ENCODE data around the gene TNFAIP2. TPM values are rescaled to one million over a fixed set of nuclear protein-coding genes. Genes with fewer than 3 reads are reported as not detected.
"Not testable (repeated sequence)": the region's sequence is repeated elsewhere in the genome, so short reads cannot be mapped to it uniquely, and the experiment has no call there.

The TNFAIP2 gene
- total RNA-seq, 2 donors from 2014 or later: 0.80 to 2.1 TPM

DNA sequence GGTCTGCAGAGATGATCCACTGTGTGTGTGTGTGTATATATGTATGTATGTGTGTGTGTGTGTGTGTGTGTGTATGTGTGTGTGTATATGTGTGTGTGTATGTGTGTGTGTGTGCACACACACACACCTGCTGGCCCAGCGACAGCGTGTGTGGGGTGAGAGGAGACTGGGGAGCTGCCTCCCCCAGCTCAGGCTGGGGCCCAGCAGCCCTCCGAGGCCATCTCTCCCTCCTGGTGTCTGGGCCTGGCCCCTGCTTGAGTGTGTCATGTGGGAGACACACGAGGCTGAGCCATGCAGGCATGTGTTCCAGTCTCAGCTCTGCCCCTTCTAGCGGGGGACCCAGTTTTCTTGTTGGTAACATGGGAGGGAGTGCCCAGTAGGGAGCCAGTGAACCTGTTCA, 10.0 kb upstream of the TNFAIP2 start:
- DNase-seq (ENCODE audit: low spot score in 2 of 2): no peak
- ATAC-seq: no peak
- no peaks in the 10 kb centered on the region for H3K9me3 Mint-ChIP-seq
- H3K27ac Mint-ChIP-seq: no peak overlapping the region
- no peaks in the 10 kb centered on the region for H3K36me3 Mint-ChIP-seq

DNA sequence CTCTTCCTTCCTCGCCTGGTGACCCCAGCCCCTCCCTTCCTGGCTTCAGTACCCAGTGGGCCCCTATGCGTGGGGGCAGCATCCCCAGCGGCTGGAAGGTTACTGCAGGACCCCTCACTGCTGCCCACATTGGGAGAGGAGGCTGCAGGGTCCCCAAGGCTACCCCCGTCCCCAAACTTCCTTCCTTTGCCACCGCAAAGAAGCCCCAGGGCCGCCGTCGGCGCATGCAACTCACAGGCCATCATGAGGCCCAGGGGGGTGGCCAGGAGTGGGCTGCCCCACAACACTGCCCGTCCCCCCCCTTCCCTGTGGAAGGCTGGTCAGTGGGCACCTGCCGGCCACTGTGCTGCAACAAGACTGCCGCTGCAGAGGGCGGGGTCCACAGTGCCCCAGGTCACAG, 9.5 kb upstream of the TNFAIP2 start:
- no peak overlapping the region for H3K27ac Mint-ChIP-seq
- no peaks in the 10 kb centered on the region for H3K36me3 Mint-ChIP-seq
- no peak for DNase-seq (ENCODE audit: low spot score in 2 of 2)
- ATAC-seq: no peak
- H3K9me3 Mint-ChIP-seq: no peaks in the 10 kb centered on the region

DNA sequence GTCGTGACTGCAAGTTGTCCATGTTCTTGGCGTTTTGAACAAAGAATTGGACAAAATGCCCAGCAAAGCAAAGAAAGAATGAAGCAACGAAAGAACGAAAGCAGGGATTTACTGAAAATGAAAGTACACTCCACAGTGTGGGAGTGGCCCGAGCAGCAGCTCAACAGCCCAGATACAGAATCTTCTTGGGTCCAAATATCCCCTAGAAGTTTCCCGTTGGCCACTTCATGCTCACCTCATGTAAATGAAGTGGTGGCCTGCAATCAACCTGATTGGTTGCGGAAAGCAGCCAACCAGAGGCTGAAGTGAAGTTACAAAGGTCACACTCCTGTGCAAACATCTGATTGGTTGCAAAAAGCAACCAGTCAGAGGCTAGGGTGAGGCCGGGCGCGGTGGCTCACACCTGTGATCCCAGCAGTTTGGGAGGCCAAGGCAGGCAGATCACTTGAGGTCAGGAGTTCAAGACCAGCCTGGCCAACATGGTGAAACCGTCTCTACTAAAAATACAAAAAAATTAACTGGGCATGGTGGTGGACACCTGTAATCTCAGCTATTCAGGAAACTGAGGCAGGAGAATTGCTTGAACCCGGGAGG, 8.1 kb upstream of the TNFAIP2 start:
- not testable (repeated sequence) for DNase-seq (ENCODE audit: low spot score in 2 of 2); H3K9me3 Mint-ChIP-seq; H3K27ac Mint-ChIP-seq; H3K36me3 Mint-ChIP-seq
- peak in 1 of 2 donors; percentile 45 for ATAC-seq

DNA sequence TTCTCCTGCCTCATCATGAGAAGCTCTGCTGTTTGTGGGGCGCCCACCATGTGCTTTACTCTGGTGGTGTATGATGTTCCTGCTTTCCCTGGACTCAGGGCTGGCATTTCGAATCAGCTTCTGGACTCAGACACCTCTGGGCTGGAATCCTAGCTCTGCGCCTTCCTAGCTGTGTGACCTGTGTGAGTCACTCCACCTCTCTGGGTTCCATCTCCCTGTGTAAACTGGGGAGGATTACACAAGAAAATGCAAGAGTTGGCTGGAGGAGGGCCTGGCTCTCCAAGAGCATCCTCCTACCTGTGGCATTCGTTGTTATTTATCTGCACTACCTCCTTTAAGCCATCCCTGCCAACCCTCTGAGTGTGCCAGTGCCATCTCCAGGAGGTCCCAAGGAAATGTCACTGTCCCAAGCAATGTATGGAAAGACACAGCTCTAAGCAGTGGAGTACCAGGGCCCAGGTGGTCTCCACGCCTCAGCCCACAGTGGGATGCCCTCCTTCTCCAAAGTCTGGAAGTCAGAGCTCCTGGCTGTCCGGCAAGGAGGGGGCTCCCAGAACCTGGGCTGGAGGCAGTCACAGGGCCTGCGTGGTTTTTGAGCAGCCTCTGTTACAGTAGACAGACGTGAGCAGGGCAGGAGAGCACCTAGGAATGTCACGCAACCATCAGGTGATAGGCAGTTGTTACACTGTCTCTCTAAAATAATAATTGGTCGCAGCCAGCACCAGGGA, 7.3 kb upstream of the TNFAIP2 start:
- Mint-ChIP-seq H3K27ac (no peak overlapping the region), H3K36me3 (no peaks in the 10 kb centered on the region), H3K9me3 (no peaks in the 10 kb centered on the region)
- no peak for ATAC-seq
- no peak for DNase-seq (ENCODE audit: low spot score in 2 of 2)

DNA sequence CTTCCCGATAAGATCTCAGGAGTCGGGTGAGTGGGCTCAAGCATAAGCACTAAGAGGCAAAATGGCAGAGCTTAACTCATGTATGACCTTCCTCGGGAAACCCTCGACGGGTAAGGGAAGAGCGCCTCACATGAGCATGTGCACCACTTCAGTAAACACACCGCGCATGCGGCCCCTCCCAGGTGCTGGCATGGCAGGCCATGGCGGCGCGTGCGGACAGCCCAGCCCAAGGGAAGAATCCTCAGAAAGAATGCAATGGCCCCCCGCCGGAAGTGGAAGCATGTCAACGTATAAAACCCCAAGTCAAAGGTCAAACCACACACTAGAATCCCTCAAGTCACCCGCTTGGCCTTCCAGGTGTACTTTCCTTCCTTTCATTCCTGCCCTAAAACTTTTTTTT, 6.6 kb upstream of the TNFAIP2 start:
- DNase-seq (ENCODE audit: low spot score in 2 of 2) (no peak), ATAC-seq (no peak)
- Mint-ChIP-seq H3K9me3 (no peaks in the 10 kb centered on the region), H3K36me3 (no peaks in the 10 kb centered on the region), H3K27ac (no peak overlapping the region)

DNA sequence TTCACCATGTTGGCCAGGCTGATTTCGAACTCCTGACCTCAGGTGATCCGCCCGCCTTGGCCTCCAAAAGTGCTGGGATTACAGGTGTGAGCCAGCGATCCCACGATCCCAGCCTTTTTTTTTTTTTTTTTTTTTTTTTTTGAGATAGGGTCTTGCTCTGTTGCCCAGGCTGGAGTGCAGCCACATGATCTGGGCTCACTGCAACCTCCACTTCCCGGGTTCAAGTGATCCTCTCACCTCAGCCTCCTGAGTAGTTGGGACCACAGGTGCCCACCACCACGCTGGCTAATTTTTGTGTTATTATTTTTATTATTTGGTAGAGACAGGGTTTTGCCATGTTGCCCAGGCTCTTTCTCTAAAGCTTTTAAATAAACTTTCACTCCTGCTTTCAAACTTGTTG, 5.8 kb upstream of the TNFAIP2 start:
- H3K27ac Mint-ChIP-seq; DNase-seq (ENCODE audit: low spot score in 2 of 2); ATAC-seq; H3K9me3 Mint-ChIP-seq; H3K36me3 Mint-ChIP-seq: not testable (repeated sequence)

DNA sequence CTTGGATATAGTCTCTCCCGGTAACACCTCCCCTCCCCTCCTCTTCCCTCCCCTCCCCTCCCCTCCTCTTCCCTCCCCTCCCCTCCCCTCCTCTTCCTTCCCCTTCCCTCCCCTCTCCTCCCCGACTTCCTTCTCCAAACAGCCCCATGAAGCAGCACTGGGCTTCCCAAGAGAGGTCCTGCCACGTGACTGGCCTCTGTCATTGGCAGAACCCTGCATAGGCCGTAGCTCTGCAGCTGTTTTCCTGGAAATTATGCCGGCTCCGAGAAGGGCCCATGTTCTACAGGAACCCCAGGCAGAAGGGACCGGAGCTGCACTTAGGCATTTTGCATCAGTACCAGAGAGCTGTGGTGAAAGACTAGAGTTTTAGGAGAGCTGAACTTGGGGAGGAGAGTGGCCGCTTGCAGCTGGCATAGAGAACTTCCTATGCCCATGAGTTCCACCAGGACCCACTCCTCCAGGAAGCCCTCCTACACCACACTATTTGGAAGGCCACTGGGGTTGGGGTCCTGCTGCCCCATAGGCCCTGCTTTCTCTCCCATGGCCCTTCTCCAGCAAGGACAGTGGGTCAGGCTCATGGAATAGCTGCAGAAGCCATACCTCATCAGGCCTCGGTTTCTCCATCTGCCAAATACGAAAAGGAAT, 5.1 kb upstream of the TNFAIP2 start:
- H3K9me3 Mint-ChIP-seq: no peaks in the 10 kb centered on the region
- DNase-seq (ENCODE audit: low spot score in 2 of 2): no peak
- no peaks in the 10 kb centered on the region for H3K36me3 Mint-ChIP-seq
- no peak for ATAC-seq
- no peak overlapping the region for H3K27ac Mint-ChIP-seq

DNA sequence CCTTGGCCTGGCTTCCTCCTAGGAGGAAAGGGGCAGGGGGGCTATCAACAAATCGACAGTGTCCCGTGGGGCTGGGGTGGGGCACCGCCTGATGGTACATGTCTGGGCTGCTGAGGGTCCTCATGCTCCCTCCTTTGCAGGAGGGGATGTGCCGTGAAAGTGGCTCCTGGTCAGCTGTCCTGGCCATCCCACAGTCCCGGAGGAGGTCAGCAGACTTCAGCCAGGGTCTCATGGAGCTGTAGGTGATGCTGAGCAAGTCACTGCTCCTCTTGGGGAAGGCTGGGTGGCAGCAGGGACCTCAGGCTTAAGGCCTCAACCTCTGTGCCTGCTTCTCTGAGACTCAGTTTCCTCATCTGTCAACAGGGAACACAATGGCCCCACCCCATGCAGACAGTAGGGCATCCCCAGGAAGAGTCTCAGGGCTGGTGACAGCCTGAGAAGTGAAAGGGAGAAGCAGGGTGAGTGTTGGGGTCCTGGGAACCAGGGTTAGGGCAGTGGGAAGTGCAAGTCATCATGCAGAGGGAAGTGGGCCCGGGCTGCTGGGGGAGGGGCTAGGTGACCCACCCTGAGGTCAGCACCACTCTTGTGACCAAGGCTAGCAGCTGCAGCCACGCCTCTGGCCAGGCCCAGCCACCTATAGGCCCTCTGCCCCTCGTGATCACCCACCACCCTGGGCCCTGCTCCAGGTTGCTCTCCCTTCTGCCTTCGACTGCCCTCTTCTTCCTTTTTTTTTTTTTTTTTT, 4.4 kb upstream of the TNFAIP2 start:
- H3K27ac Mint-ChIP-seq: no peak overlapping the region
- no peak for DNase-seq (ENCODE audit: low spot score in 2 of 2)
- no peak for ATAC-seq
- no peaks in the 10 kb centered on the region for H3K9me3 Mint-ChIP-seq
- no peaks in the 10 kb centered on the region for H3K36me3 Mint-ChIP-seq

DNA sequence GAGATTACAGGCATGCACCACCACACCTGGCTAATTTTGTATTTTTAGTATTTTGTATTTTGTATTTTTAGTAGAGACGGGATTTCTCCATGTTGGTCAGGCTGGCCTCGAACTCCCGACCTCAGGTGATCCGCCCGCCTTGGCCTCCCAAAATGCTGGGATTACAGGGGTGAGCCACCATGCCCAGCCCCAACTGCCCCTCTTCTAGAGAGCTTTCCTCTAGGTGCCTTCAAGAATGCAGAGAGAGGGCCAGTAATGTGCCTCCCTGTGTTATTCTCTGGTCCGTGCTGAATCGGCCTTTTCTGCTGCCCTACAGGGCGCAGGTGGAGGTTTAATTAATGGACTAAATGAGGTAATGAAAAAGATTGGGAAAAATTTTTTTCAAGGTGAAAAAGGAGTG, 3.7 kb upstream of the TNFAIP2 start:
- ATAC-seq: not testable (repeated sequence)

DNA sequence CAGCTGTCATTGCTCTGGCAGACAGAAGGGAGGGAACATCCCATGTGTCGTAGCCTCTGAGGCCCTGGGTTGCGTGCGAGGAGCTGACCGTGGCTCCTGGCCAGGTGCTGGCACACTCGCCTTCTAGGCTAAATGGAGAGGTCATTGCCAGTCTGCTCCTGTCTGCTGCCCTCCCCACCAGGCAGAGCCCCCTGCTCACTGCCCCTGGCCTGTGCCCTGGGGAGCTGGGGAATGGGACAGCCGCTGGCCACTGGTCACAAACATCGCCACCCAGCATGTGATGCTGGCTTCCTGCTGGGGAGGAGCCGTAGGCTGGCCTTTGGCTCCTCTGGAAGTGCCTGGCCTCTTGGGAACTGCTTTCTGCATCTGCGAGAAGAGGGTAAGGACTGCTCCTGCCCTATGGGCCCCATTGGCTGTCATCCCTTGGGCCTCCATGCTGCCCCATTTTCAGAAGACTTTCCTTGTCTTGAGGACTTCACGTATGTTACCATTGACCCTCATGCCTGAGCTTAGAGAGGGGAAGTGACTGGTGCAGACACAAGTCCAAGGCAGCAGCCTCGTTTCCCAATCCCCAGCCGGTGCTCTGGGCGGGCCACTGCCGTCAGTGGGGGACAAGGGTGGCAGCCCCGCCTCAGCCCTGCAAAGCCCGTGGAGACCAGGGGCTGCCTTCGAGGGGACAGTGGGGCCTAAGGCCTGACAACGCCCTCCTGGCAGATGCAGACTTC, 2.0 kb upstream of the TNFAIP2 start:
- no peak for ATAC-seq
- no peak overlapping the region for H3K27ac Mint-ChIP-seq
- no peaks in the 10 kb centered on the region for H3K36me3 Mint-ChIP-seq
- no peaks in the 10 kb centered on the region for H3K9me3 Mint-ChIP-seq
- DNase-seq (ENCODE audit: low spot score in 2 of 2): no peak

More for the DNA sequence above, 3.7 kb upstream of the TNFAIP2 start:
- not testable (repeated sequence) for H3K36me3 Mint-ChIP-seq; H3K27ac Mint-ChIP-seq; DNase-seq (ENCODE audit: low spot score in 2 of 2); H3K9me3 Mint-ChIP-seq

DNA sequence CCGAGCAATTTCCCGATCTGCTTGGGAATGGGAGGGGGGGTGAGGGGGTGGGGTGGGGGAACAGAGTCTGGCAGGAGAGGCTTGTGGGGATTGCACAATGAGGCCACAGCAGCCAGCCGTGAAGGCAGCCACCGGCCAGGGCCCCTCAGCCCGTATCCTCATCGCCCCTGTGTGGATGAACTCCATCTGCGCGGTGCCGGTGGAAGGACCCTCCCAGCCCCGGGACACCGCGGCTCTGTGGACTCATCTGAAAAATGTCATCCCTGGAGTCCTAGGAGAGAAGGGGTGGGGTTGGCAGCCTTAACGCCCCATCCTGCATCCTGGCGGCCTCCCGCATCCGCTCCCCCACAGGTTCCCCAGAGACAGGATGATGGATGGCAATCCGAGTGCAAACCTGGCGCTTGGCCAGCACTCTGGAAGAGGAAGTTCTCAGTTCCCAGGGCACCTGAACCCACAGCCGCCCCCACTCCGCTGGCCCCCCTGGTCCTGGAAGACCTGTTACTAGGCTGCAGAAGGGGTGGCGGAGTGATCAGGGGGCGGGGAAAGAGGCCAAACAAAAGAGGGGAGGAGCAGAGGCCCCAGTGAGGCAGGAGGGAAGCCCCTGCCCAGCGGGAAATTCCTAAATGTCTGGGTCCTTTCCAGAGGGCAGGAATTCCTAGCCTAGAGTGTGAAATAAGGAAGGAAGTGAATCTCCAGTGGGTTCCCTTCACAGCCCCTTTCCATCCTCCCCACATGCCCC, 1.2 kb upstream of the TNFAIP2 start:
- Mint-ChIP-seq H3K27ac (no peak overlapping the region), H3K36me3 (no peaks in the 10 kb centered on the region), H3K9me3 (no peaks in the 10 kb centered on the region)
- ATAC-seq (no peak), DNase-seq (ENCODE audit: low spot score in 2 of 2) (no peak)

DNA sequence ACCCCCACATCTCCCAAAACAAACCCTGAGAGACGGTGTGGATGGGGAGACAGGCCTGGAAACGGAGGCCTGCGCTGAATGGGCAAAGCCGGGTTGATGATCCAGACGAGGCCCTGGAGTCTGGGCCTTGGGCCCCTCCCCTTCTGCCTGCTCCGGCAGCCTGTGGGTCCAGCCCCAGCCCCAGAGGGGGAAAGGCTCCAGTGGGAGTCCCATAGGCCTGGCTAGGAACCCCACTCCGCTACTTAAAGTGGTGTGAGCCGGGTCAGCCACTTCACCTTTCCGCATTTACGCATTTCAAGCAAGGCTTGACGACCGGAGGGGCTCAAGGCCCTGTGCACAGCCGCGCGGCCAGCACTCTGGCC, 695 bp upstream of the TNFAIP2 start:
- no peaks in the 10 kb centered on the region for H3K9me3 Mint-ChIP-seq
- H3K27ac Mint-ChIP-seq: no peak overlapping the region
- no peaks in the 10 kb centered on the region for H3K36me3 Mint-ChIP-seq
- ATAC-seq (peak in 1 of 2 donors; percentile 12), DNase-seq (ENCODE audit: low spot score in 2 of 2) (no peak)

DNA sequence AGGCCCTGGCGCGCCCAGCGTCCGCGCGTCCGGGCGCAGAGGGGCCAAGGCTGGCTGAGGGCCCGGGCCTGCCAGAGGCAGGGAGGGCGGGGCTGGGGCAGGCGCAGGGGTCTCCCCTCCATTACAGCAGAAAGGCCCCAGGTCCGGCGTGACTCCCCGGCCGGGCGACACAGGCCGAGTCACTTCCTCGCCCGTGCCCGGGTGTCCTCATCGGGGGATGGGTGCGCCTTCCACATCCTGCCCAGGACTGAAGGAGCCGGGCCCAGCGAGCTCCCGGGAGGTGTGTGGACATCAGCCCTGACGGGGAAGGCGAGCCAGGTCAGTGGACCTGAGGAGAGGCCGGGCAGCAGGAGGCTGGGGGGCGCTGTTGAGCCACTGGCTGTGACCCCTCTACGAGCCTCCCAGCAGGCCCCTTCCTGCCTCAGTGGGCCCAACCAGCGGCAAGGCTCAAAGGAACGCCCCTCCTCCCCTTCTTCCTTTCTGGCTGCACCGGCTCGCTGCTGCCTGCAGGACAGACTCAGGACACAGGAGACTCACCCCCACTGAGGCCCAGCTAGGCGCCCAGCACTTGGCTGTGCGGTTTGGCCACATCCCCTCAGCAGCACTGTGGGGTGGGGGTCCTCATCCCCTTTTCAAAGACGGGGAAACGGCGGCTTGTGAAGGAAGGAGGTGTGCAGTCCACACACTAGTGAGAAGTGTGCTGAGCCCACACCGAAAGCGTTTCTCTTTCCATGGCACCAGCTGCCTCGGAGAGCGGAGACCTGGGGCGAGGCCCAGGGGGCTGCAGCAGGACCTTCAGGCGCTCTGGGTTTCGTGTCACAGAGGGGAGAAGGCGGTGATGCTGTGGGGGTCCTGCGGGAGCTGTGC, 606 bp downstream of the TNFAIP2 start:
- DNase-seq (ENCODE audit: low spot score in 2 of 2): no peak
- H3K27ac Mint-ChIP-seq: no peak overlapping the region
- ATAC-seq: peak; percentile 8 to 50
- H3K36me3 Mint-ChIP-seq: no peaks in the 10 kb centered on the region
- no peaks in the 10 kb centered on the region for H3K9me3 Mint-ChIP-seq

DNA sequence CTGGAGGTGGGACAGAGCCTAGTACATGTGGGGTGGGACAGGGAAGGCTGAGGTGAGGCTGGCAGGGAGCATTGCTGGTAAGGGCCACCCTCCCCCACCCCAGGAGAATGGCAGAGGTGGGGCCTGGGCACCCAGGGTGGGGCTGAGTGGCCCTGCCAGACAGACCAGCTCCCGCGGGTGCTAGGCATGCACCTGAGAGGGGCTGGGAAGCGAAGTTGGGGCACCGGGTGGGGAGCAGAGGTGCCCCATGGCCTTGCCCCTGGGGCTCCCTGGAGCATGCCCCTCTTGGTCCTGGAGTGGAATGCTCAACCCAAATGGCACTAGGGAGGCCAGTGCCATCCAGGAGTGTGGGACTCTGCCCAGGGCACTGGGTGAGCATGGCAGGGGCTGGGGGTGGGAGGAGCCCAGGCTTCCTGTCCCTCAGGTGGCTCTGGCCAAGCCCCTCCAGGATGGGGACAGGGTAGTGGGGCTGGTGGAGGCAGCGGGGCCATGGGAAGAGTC, 1.3 kb downstream of the TNFAIP2 start:
- ATAC-seq: no peak
- no peaks in the 10 kb centered on the region for H3K9me3 Mint-ChIP-seq
- H3K27ac Mint-ChIP-seq: no peak overlapping the region
- no peak for DNase-seq (ENCODE audit: low spot score in 2 of 2)
- H3K36me3 Mint-ChIP-seq: no peaks in the 10 kb centered on the region
